Astrocyte of the spinal cord (primary cell): Measurements from ENCODE around the gene SFSWAP.

ENCODE experiments used
- DNase-seq: peaks from one replicate; pipeline ENCODE4 v3.0.0; 2011; ENCODE audit warnings: low read depth, low spot score
- H3K4me3 ChIP-seq: 2 replicates; pipeline ENCODE4 v1.5.1; 2011; ENCODE audit warnings: low read depth, mild to moderate bottlenecking, low read length, moderate library complexity
- CTCF ChIP-seq: IDR thresholded peaks from 2 replicates; pipeline ENCODE4 v1.5.1; 2012; ENCODE audit warnings: low read depth, mild to moderate bottlenecking, low read length, inconsistent platforms
- in situ Hi-C: cut with HindIII; loops from 2 replicates; pipeline ENCODE4 v1.10.0; 2017; ENCODE audit warnings: low sequenced_read_pairs

SFSWAP gene

GRCh38 chr12:131810726-131811125 lies 99.8 kb downstream of the SFSWAP start:
- in situ Hi-C loops, result no loop called here
- no peak for TF ChIP-seq CTCF
- no peak overlapping the region for H3K4me3 ChIP-seq
- no peak for DNase-seq

DNA sequence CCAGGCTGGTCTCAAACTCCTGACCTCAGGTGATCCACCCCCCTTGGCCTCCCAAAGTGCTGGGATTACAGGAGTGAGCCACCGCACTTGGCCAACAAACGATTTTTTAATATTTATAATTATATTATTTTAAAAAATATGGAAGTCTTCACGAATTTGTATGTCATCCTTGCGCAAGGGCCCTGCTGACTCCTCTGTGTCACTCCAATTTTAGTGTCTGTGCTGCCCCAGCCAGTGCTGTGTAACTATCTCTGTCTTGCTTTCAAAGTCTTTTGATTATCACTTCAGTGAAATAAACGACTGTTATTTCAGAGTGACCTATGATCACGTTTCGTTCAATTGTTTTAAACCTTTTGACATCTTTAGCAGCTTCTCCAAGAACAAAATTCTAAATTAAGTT lies 104.2 kb downstream of the SFSWAP start:
- DNase-seq, result no peak
- TF ChIP-seq CTCF, result no peak
- in situ Hi-C loops, result no loop called here
- H3K4me3 ChIP-seq, result no peak overlapping the region

DNA sequence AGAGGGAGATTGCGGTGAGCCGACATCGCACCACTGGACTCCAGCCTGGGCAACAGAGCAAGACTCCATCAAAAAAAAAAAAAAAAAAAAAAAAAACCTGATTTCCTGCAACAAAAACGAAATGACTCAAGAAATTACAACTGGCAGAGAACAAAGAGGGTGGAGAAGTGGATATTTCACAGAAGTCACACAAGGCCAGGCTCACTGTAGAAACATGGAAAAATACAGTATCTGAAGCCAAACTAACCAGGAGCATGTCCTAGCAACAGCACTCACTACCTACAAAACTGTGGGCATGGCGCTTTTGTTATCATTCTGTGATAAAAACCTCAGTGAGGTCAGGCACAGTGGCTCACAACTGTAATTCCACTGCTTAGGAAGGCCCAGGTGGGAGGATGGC lies 105.6 kb downstream of the SFSWAP start:
- no peak for DNase-seq
- in situ Hi-C loops, result no loop called here
- H3K4me3 ChIP-seq, result no peak overlapping the region
- no peak for TF ChIP-seq CTCF

DNA sequence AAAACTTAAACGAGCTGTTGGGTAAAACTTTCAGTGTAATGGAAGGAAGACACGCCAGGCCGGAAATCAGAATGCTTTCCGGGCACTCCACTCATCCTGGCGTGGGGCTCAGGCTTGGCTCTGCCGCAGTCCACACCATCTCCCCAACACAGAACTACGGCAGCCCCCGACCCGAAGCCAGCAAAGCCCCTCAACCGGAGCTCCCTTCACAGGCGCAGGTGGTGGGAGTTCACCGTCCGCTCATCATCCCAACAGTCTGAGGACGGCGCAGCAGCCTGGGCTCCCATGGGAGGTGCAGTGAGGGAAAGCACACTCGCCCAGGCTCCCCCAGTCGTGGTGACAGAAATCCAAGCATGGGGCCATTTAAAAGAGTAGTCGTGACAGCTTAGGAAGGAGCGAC lies 106.4 kb downstream of the SFSWAP start:
- in situ Hi-C loops, result no loop called here
- no peak for TF ChIP-seq CTCF
- no peak overlapping the region for H3K4me3 ChIP-seq
- DNase-seq, result no peak

DNA sequence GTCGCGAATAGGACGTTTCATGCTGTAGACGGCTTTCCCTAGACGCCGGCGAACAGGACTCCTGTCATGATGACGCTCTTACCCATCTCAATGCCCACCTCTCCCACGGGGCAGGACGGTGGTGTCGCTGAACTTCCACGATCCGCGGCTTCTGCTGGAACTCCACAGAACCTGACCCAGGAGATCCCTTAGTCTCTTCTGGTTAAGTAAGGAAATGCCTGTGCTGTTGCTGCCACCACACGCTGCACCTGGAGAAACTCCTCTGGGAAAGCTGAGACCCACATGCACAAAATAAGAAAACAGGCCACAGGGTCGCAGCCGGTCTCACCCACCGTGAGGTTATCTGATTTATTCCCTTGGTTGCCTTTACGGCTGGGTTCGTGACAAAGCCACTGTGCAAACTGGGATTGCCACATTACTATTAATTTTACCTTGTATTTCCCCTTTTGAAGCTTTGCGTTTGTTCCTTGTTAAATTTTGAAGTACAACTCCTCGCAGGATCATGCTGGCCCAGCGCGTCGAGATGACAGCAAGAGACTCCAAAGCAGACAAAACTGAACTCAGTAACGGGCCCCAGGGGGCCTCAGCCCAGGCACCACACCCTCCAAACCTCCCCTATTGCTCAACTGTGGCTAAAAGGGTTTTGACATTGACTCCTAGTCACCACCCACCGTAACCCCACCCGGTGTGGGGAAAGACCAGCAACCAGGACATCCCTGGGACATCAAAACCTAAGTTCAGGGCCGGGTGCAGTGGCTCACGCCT lies 108.1 kb downstream of the SFSWAP start:
- in situ Hi-C loops, result no loop called here
- TF ChIP-seq CTCF, result no peak
- no peak overlapping the region for H3K4me3 ChIP-seq
- DNase-seq, result no peak

DNA sequence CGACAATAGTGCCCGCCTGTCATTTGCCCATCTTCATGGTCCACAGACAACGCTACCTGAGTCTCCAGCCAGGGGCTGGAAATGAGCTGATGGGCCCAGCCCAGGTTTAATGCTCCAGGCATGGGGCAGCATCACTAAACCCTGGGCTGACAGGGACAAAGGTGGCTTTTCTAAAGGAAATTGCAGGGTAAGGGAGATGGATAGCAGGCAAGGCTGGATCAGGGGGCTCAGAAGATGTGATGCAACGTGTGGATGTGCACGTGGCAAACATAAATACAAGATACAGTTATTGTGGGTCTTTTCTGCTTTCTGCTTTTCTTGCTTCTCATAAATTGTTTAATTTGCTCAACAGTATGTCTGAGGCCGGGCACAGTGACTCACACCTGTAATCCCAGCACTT lies 113.6 kb downstream of the SFSWAP start:
- H3K4me3 ChIP-seq, result no peak overlapping the region
- in situ Hi-C loops, result no loop called here
- TF ChIP-seq CTCF, result no peak
- DNase-seq, result no peak
